Heart left ventricle (tissue), 16 donors: ENCODE data around the gene CNKSR3. TPM values are rescaled to one million over a fixed set of nuclear protein-coding genes. Genes with fewer than 3 reads are reported as not detected.

Experiments used
- ATAC-seq, 4 donors: fragments of 200-7000 bp; cut with Tn5 transposase; one replicate each; pipeline ENCODE4 v1.9.1; 2020 to 2022; ENCODE audit warnings: moderate library complexity in 4 of 4, mild to moderate bottlenecking in 3 of 4, moderate number of reproducible peaks in 1 of 4
- DNase-seq, 5 donors: peaks; one replicate each; pipeline ENCODE4 v3.0.0-alpha.2; 2020
- H3K27ac ChIP-seq, 12 donors: fragments of 200-600 bp; sonication (generic) in 4 of 12; one replicate each; pipeline versions ENCODE4 v1.5.0 to v1.8.0; 2016 to 2022; ENCODE audit warnings: mild to moderate bottlenecking in 2 of 12
- H3K27me3 ChIP-seq, 9 donors: fragments of 200-600 bp; sonication (generic) in 2 of 9; one replicate each; pipeline versions ENCODE4 v1.5.1 to v1.8.0; 2016 to 2022; ENCODE audit warnings: mild to moderate bottlenecking in 3 of 9
- H3K36me3 ChIP-seq, 9 donors: fragments of 200-600 bp; sonication (generic) in 2 of 9; one replicate each; pipeline versions ENCODE4 v1.5.0 to v1.8.0; 2018 to 2022; ENCODE audit warnings: mild to moderate bottlenecking in 2 of 9
- H3K4me1 ChIP-seq, 12 donors: fragments of 200-600 bp; sonication (generic) in 4 of 12; one replicate each; pipeline versions ENCODE4 v1.5.0 to v1.8.0; 2016 to 2022; ENCODE audit warnings: mild to moderate bottlenecking in 3 of 12
- H3K4me3 ChIP-seq, 12 donors: fragments of 200-600 bp; sonication (generic) in 4 of 12; one replicate each; pipeline versions ENCODE4 v1.5.0 to v1.8.0; 2017 to 2022; ENCODE audit warnings: mild to moderate bottlenecking in 9 of 12, moderate library complexity in 4 of 12
- H3K9me3 ChIP-seq, 12 donors: fragments of 200-600 bp; sonication (generic) in 4 of 12; one replicate each; pipeline versions ENCODE4 v1.5.0 to v1.8.0; 2016 to 2022; ENCODE audit warnings: mild to moderate bottlenecking in 1 of 12
- POLR2A ChIP-seq, 2 donors: fragments of 450-650 bp; IDR thresholded peaks; one replicate each; pipeline ENCODE4 v1.6.1; 2017; ENCODE audit warnings: antibody characterized with exemption in 2 of 2, mild to moderate bottlenecking in 2 of 2, moderate library complexity in 2 of 2
- WGBS, 4 donors: extraction: QIAGEN DNeasy Blood & Tissue Kit in 2 of 4; methylation state at CpG; one replicate each; pipeline versions ENCODE4 v1.1.5 to v1.1.7; 2013 to 2018; 5-methylcytosine and 5-hydroxymethylcytosine counted together
- intact Hi-C, 10 donors: fragments of 100-400 bp; cut with DNase I; formaldehyde crosslinking; loops; one replicate each; pipeline versions ENCODE4 v1.11.1 to v1.14.2; 2022
- polyA plus RNA-seq, 2 donors: library from polyadenylated mRNA; stranded (reverse); fragments of 200-250 nt; gene quantifications; one replicate each; pipeline ENCODE4 v1.2.3, GENCODE V29; 2013
- total RNA-seq, 9 donors: library from RNA; depleted of rRNA in 2 of 9; stranded (reverse); fragments of >200 nt in 2 of 9; fragmentation: NEBNext Ultra II Directional in 3 of 9; extraction: Animal tissue kit (Norgen Biotek cat#: 25700) in 3 of 9; gene quantifications; one replicate each; pipeline versions ENCODE4 v1.1.0 to v1.2.4, GENCODE V29; 2016 to 2023
- TF ChIP-seq, protein P1 (sequence below), 12 donors: fragments of 200-600 bp; sonication (generic) in 4 of 12; IDR thresholded peaks; one replicate each; pipeline versions ENCODE4 v1.5.0 to v1.8.0; 2018 to 2022; ENCODE audit warnings: antibody characterized with exemption in 12 of 12, mild to moderate bottlenecking in 5 of 12
- donor health status: ischemic (EF 13 %, LVEDD 7.1; RV severe dilation, severe dysfunction).
- donor health status: healthy with polysubstance abuse.
- donor health status: DM: no; HTN: yes; CAD: no.
- donor health status: DM: no; HTN: no; CAD: no.
- donor health status: ischemic (EF 25% LVEDD 6.9; RV normal size, moderate dysfunction).
- donor health status: ischemic (EF 25% LVEDD 5.7; RV mildly dilated, moderate dysfunction).
- donor health status: healthy.
- donor health status: DM: yes; HTN: yes; CAD: no.
- donor health status: ischemic (EF 35%, LVEDD 5.7; RV mildly dilated, moderate dysfunction).
- donor health status: nonischemic (EF 11% LVEDD 7.7; RV severe dilation, severe dysfunction).
- donor health status: DM: yes; HTN: yes; CAD: no.
- donor health status: PGD.
- donor health status: ischemic (EF 29% LVEDD 5.4; RV normal size, mild dysfunction).
- donor health status: nonischemic (EF 23%, LVEDD 6.1; RV moderate dilation, normal function).

The CNKSR3 gene
- total and polyA plus RNA-seq, 11 donors: 5.9 to 30.7 (median 17.7) TPM

- WGBS, 4 donors: 82 to 91% (median 85%) methylated on average over 4 of the region's 4 CpGs
- Histone ChIP-seq H3K27me3 (no peaks in the 10 kb centered on the region), H3K4me1 (peaks cover 0 to 18% (median 0%) of the 10 kb centered on the region in 12 donors), H3K4me3 (no peak overlapping the region), H3K9me3 (no peaks in the 10 kb centered on the region), H3K36me3 (no peaks in the 10 kb centered on the region), H3K27ac (no peak overlapping the region)
- DNase-seq (no peak), ATAC-seq (no peak)
- intact Hi-C loops: loop anchor here in 1 of 10 donors (10.0 kb wide), 1 partner anchor 85 kb away; no protein-coding TSS in a partner anchor
- TF ChIP-seq, protein P1, sequence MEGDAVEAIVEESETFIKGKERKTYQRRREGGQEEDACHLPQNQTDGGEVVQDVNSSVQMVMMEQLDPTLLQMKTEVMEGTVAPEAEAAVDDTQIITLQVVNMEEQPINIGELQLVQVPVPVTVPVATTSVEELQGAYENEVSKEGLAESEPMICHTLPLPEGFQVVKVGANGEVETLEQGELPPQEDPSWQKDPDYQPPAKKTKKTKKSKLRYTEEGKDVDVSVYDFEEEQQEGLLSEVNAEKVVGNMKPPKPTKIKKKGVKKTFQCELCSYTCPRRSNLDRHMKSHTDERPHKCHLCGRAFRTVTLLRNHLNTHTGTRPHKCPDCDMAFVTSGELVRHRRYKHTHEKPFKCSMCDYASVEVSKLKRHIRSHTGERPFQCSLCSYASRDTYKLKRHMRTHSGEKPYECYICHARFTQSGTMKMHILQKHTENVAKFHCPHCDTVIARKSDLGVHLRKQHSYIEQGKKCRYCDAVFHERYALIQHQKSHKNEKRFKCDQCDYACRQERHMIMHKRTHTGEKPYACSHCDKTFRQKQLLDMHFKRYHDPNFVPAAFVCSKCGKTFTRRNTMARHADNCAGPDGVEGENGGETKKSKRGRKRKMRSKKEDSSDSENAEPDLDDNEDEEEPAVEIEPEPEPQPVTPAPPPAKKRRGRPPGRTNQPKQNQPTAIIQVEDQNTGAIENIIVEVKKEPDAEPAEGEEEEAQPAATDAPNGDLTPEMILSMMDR (IDR thresholded peaks at IDR 0.05): no peak
- TF ChIP-seq POLR2A (IDR thresholded peaks at IDR 0.05): no peak
These were observed 150.8 kb downstream of the CNKSR3 start for GRCh38 chr6:154359679-154360078.

DNA sequence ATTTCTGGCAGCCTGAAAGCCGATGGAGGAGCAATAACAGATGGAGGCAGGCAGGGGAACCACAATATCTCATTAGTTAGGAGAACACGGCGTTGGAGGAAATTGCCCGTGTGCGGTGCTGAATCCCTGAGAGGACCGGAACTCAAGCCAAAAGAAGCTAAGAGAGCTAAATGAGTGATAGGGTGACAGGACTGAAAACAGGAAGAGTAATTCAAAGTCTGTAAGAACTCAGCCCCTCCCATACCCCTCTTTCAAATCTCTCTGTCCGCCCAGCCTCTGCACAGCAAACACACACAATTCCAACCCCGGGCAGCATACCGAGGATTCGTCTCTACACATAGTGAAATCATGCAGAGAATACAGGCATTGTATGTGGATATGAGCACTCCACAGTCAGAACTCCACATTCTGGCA, 151.3 kb downstream of the CNKSR3 start:
- Histone ChIP-seq H3K36me3 (no peaks in the 10 kb centered on the region), H3K4me1 (peaks cover 0 to 18% (median 0%) of the 10 kb centered on the region in 12 donors), H3K27me3 (no peaks in the 10 kb centered on the region), H3K9me3 (no peaks in the 10 kb centered on the region), H3K4me3 (peak overlapping the region in 4 of 12 donors; percentile 9 to 24 (median 21)), H3K27ac (no peak overlapping the region)
- peak in 2 of 4 donors; percentile 24 to 27 for ATAC-seq
- intact Hi-C loops: no loop called here
- no peak for DNase-seq
- no peak for TF ChIP-seq POLR2A (IDR thresholded peaks at IDR 0.05)
- TF ChIP-seq, protein P1 (IDR thresholded peaks at IDR 0.05): no peak
- 47 to 55% (median 51%) methylated on average over 10 of the region's 10 CpGs for WGBS, 4 donors

DNA sequence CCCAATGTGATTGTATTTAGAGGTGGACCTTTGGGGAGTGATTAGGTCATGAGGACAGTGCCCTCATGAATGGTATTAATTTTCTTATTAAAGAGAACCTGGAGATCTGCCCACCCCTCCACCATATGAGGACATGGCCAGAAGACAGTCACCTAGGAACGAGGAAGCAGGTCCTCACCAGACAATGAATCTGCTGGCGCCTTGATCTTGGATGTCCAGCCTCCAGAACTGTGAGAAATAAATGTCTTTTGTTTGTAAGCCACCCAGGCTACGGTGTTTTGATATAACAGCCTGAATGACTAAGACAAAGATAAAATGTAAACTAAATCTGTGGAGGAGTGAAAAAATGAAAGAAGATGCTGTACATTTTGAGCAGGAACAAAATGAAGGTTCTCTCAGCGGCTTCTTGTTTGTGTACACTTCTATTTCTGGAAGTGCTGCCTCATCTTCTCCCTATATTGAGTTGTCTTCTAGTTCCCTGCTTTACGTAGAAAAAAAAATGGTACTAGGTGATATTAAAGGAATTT, 152.4 kb downstream of the CNKSR3 start:
- no peaks in the 10 kb centered on the region for H3K36me3 ChIP-seq
- TF ChIP-seq, protein P1 (IDR thresholded peaks at IDR 0.05): no peak
- TF ChIP-seq POLR2A (IDR thresholded peaks at IDR 0.05): no peak
- DNase-seq: no peak
- no peaks in the 10 kb centered on the region for H3K9me3 ChIP-seq
- no peak overlapping the region for H3K4me3 ChIP-seq
- peaks cover 0 to 27% (median 0%) of the 10 kb centered on the region in 12 donors for H3K4me1 ChIP-seq
- intact Hi-C loops: no loop called here
- ATAC-seq: no peak
- WGBS, 4 donors: 86 to 94% (median 92%) methylated on average over 5 of the region's 5 CpGs
- H3K27ac ChIP-seq: no peak overlapping the region
- no peaks in the 10 kb centered on the region for H3K27me3 ChIP-seq

DNA sequence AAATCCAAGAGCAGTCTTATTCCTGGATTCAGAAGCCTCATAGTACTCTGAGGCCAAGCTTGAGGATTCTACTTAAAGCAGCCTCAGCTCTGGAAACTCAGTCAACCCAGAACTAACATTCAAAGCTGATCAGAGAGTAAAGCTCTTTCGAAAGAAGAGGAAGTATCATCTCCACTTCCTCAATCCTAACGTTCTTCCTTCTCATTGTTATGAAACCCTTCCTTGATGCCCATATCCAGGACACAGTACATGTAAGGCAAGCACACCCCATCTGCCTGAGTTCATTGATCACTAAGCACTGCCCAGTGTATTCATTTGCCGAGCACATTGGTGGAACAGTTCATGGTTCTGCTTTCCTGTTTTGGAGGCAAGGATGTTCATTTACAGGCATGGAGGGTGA, 153.8 kb downstream of the CNKSR3 start, which contains the start of gene IPCEF1:
IPCEF1 (minus strand) TSS at position 114 of the 400 bp plus-strand sequence. CDS start 90,856 bp downstream, outside the sequence.
- Histone ChIP-seq H3K27ac (peak within 1 kb of the TSS in 2 of 12 donors; percentile 30 to 85), H3K4me1 (peaks cover 0 to 34% (median 0%) of the 10 kb centered on the region in 12 donors), H3K36me3 (no peaks in the 10 kb centered on the region), H3K27me3 (no peaks in the 10 kb centered on the region), H3K9me3 (no peaks in the 10 kb centered on the region), H3K4me3 (peak within 1 kb of the TSS in 1 of 12 donors; percentile 30)
- DNase-seq: no peak
- 71 to 79% (median 76%) methylated on average over 3 of the region's 3 CpGs for WGBS, 4 donors
- intact Hi-C loops: no loop called here
- ATAC-seq: peak in 3 of 4 donors; percentile 34 to 70 (median 62)
- TF ChIP-seq, protein P1 (IDR thresholded peaks at IDR 0.05): no peak
- no peak for TF ChIP-seq POLR2A (IDR thresholded peaks at IDR 0.05)
